ENCODE data around the gene ATP8A1.

- TF ChIP-seq CTCF (IDR thresholded peaks at IDR 0.05), result no peak
- no peak for TF ChIP-seq POLR2A (IDR thresholded peaks at IDR 0.05)
Measured at GRCh38 chr4:42678512-42678911, 21.6 kb upstream of the ATP8A1 start.

Data from adrenal gland (tissue), 5 donors.